Measurements from ENCODE around the gene SLC22A16. TPM values are rescaled to one million over a fixed set of nuclear protein-coding genes. Genes with fewer than 3 reads are reported as not detected.

Gene SLC22A16
- total and polyA plus RNA-seq, 4 donors, result 0.08 to 22.5 TPM; not detected in 2

DNA sequence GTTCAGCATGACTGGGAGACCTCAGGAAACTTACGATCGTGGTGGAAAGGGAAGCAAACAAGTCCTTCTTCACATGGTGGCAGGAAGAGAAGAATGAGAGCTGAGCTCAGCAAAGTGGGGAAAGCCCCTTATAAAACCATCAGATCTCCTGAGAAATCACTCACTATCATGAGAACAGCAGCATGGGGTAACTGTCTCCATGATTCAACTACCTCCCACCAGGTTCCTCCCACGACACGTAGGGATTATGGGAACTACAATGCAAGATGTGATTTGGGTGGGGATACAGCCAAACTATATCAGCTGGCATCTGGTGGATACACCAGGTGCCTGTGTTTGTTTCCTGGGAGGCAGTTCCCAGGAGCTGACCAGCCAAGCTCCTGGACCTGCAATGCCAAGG lies 65.9 kb downstream of the SLC22A16 start:
- DNase-seq (ENCODE audit: low spot score), result no peak
- Histone ChIP-seq H3K27ac (ENCODE audit: low read depth in 1 of 2, low read length in 2 of 2) (no peak overlapping the region), H3K4me3 (ENCODE audit: low read depth in 1 of 3, low read length in 3 of 3) (no peak overlapping the region), H3K9me3 (ENCODE audit: control insufficient read depth in 4 of 4, low read length in 3 of 4) (no peaks in the 10 kb centered on the region), H3K9ac (ENCODE audit: low read depth in 1 of 2, low read length in 2 of 2) (no peak overlapping the region), H3K4me1 (ENCODE audit: control insufficient read depth in 4 of 4, insufficient read depth in 4 of 4, low read length in 3 of 4) (peaks cover 7 to 34% (median 13%) of the 10 kb centered on the region in 4 donors), H3K27me3 (ENCODE audit: control insufficient read depth in 4 of 4, insufficient read depth in 4 of 4, low read length in 3 of 4) (no peaks in the 10 kb centered on the region), H3K36me3 (ENCODE audit: control insufficient read depth in 4 of 4, insufficient read depth in 3 of 4, low read depth in 1 of 4, low read length in 3 of 4) (peaks cover 0 to 9% (median under 1%) of the 10 kb centered on the region in 4 donors)
- 81% methylated on average over 4 of the region's 4 CpGs for WGBS
- TF ChIP-seq RAD21 (IDR thresholded peaks at IDR 0.05) (no peak), ZBTB33 (IDR thresholded peaks at IDR 0.05) (no peak), NR2F2 (IDR thresholded peaks at IDR 0.05) (no peak), SP1 (IDR thresholded peaks at IDR 0.05) (no peak), REST (IDR thresholded peaks at IDR 0.05) (no peak), TAF1 (conservative IDR thresholded peaks at IDR 0.05) (no peak)

- H3K4me1 ChIP-seq (ENCODE audit: control insufficient read depth in 4 of 4, insufficient read depth in 4 of 4, low read length in 3 of 4), result peaks cover 7 to 29% (median 11%) of the 10 kb centered on the region in 4 donors
- H3K4me3 ChIP-seq (ENCODE audit: low read depth in 1 of 3, low read length in 3 of 3), result no peak overlapping the region
- H3K9me3 ChIP-seq (ENCODE audit: control insufficient read depth in 4 of 4, low read length in 3 of 4), result no peaks in the 10 kb centered on the region
- H3K9ac ChIP-seq (ENCODE audit: low read depth in 1 of 2, low read length in 2 of 2), result no peak overlapping the region
- no peaks in the 10 kb centered on the region for H3K27me3 ChIP-seq (ENCODE audit: control insufficient read depth in 4 of 4, insufficient read depth in 4 of 4, low read length in 3 of 4)
- no peak for DNase-seq (ENCODE audit: low spot score)
- no peak overlapping the region for H3K27ac ChIP-seq (ENCODE audit: low read depth in 1 of 2, low read length in 2 of 2)
- TF ChIP-seq HNF4A (conservative IDR thresholded peaks at IDR 0.05) (no peak), CTCF (IDR thresholded peaks at IDR 0.05; ENCODE audit: low read depth, low read length, missing input control) (no peak)
- TF ChIP-seq, protein P1, sequence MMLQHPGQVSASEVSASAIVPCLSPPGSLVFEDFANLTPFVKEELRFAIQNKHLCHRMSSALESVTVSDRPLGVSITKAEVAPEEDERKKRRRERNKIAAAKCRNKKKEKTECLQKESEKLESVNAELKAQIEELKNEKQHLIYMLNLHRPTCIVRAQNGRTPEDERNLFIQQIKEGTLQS (IDR thresholded peaks at IDR 0.05), result no peak
- peaks cover 0 to 9% (median under 1%) of the 10 kb centered on the region in 4 donors for H3K36me3 ChIP-seq (ENCODE audit: control insufficient read depth in 4 of 4, insufficient read depth in 3 of 4, low read depth in 1 of 4, low read length in 3 of 4)
Measured at GRCh38 chr6:110409794-110410193, 66.6 kb downstream of the SLC22A16 start.

GRCh38 chr6:110408901-110409300 lies 67.5 kb downstream of the SLC22A16 start:
- Histone ChIP-seq H3K27ac (ENCODE audit: low read depth in 1 of 2, low read length in 2 of 2) (no peak overlapping the region), H3K36me3 (ENCODE audit: control insufficient read depth in 4 of 4, insufficient read depth in 3 of 4, low read depth in 1 of 4, low read length in 3 of 4) (peaks cover 0 to 14% (median 3%) of the 10 kb centered on the region in 4 donors), H3K4me3 (ENCODE audit: low read depth in 1 of 3, low read length in 3 of 3) (no peak overlapping the region), H3K27me3 (ENCODE audit: control insufficient read depth in 4 of 4, insufficient read depth in 4 of 4, low read length in 3 of 4) (no peaks in the 10 kb centered on the region), H3K9me3 (ENCODE audit: control insufficient read depth in 4 of 4, low read length in 3 of 4) (no peaks in the 10 kb centered on the region), H3K4me1 (ENCODE audit: control insufficient read depth in 4 of 4, insufficient read depth in 4 of 4, low read length in 3 of 4) (peaks cover 1 to 20% (median 3%) of the 10 kb centered on the region in 4 donors), H3K9ac (ENCODE audit: low read depth in 1 of 2, low read length in 2 of 2) (no peak overlapping the region)
- WGBS, result 83% methylated on average over 6 of the region's 6 CpGs
- TF ChIP-seq HNF4A (conservative IDR thresholded peaks at IDR 0.05) (no peak), RXRA (IDR thresholded peaks at IDR 0.05) (no peak), TAF1 (conservative IDR thresholded peaks at IDR 0.05) (no peak), JUND (IDR thresholded peaks at IDR 0.05) (no peak), MAX (IDR thresholded peaks at IDR 0.05) (no peak), GABPA (IDR thresholded peaks at IDR 0.05 in 1 of 2, conservative IDR thresholded peaks at IDR 0.05 in 1 of 2) (no peak), NR2F2 (IDR thresholded peaks at IDR 0.05) (no peak), EGR1 (IDR thresholded peaks at IDR 0.05; ENCODE audit: low read depth in 2 of 2) (no peak), SP1 (IDR thresholded peaks at IDR 0.05) (no peak), REST (IDR thresholded peaks at IDR 0.05) (no peak)
- DNase-seq (ENCODE audit: low spot score), result no peak
